ENCODE measurements around the gene KCNMB1. TPM values are rescaled to one million over a fixed set of nuclear protein-coding genes. Genes with fewer than 3 reads are reported as not detected.
"Not testable (repeated sequence)": the region's sequence is repeated elsewhere in the genome, so short reads cannot be mapped to it uniquely, and the experiment has no call there.

Gene KCNMB1
- total RNA-seq, 2 donors from 2014 or later, result 0.42 to 0.44 TPM

- DNase-seq, result no peak
- Mint-ChIP-seq H3K4me3 (no peak overlapping the region), H3K27me3 (peaks cover 50% of the 10 kb centered on the region), H3K4me1 (peaks cover 9% of the 10 kb centered on the region), H3K27ac (peak overlapping the region; percentile 14), H3K36me3 (ENCODE audit: low read depth) (peaks cover 2% of the 10 kb centered on the region)
- no peaks in the 10 kb centered on the region for H3K9me3 ChIP-seq (ENCODE audit: control insufficient read depth, low read length, poor library complexity, severe bottlenecking)
- no peak for ATAC-seq
These were observed 2.3 kb downstream of the KCNMB1 start for GRCh38 chr5:170386743-170387395.

GRCh38 chr5:170383227-170383626 lies 5.9 kb downstream of the KCNMB1 start:
- H3K36me3 Mint-ChIP-seq (ENCODE audit: low read depth), result peaks cover 2% of the 10 kb centered on the region
- H3K4me1 Mint-ChIP-seq, result peaks cover 3% of the 10 kb centered on the region
- no peaks in the 10 kb centered on the region for H3K9me3 ChIP-seq (ENCODE audit: control insufficient read depth, low read length, poor library complexity, severe bottlenecking)
- ATAC-seq, result no peak
- no peak overlapping the region for H3K4me3 Mint-ChIP-seq
- H3K27me3 Mint-ChIP-seq, result peaks cover 53% of the 10 kb centered on the region
- no peak overlapping the region for H3K27ac Mint-ChIP-seq
- DNase-seq, result no peak

GRCh38 chr5:170382790-170383189 lies 6.4 kb downstream of the KCNMB1 start:
- Mint-ChIP-seq H3K27ac (no peak overlapping the region), H3K4me1 (no peaks in the 10 kb centered on the region), H3K4me3 (no peak overlapping the region), H3K36me3 (ENCODE audit: low read depth) (peaks cover 2% of the 10 kb centered on the region), H3K27me3 (peaks cover 53% of the 10 kb centered on the region)
- DNase-seq, result no peak
- ATAC-seq, result no peak
- H3K9me3 ChIP-seq (ENCODE audit: control insufficient read depth, low read length, poor library complexity, severe bottlenecking), result no peaks in the 10 kb centered on the region

GRCh38 chr5:170380361-170380951 lies 8.7 kb downstream of the KCNMB1 start:
- DNase-seq (no peak), ATAC-seq (no peak)
- H3K9me3 ChIP-seq (ENCODE audit: control insufficient read depth, low read length, poor library complexity, severe bottlenecking), result no peaks in the 10 kb centered on the region
- Mint-ChIP-seq H3K27ac (no peak overlapping the region), H3K36me3 (ENCODE audit: low read depth) (peaks cover 2% of the 10 kb centered on the region), H3K4me3 (no peak overlapping the region), H3K4me1 (no peaks in the 10 kb centered on the region), H3K27me3 (peaks cover 31% of the 10 kb centered on the region)

- ATAC-seq (no peak), DNase-seq (no peak)
- H3K4me1 Mint-ChIP-seq, result no peaks in the 10 kb centered on the region
- no peak overlapping the region for H3K4me3 Mint-ChIP-seq
- peaks cover 2% of the 10 kb centered on the region for H3K36me3 Mint-ChIP-seq (ENCODE audit: low read depth)
- H3K9me3 ChIP-seq (ENCODE audit: control insufficient read depth, low read length, poor library complexity, severe bottlenecking), result no peaks in the 10 kb centered on the region
- H3K27ac Mint-ChIP-seq, result no peak overlapping the region
- peaks cover 25% of the 10 kb centered on the region for H3K27me3 Mint-ChIP-seq
These were observed 10.4 kb downstream of the KCNMB1 start for GRCh38 chr5:170378740-170379139.

- Mint-ChIP-seq H3K27ac (no peak overlapping the region), H3K4me1 (no peaks in the 10 kb centered on the region), H3K4me3 (no peak overlapping the region), H3K36me3 (ENCODE audit: low read depth) (no peaks in the 10 kb centered on the region), H3K27me3 (peaks cover 31% of the 10 kb centered on the region)
- no peaks in the 10 kb centered on the region for H3K9me3 ChIP-seq (ENCODE audit: control insufficient read depth, low read length, poor library complexity, severe bottlenecking)
- DNase-seq, result no peak
- no peak for ATAC-seq
These were observed 12.1 kb downstream of the KCNMB1 start for GRCh38 chr5:170377027-170377426.

GRCh38 chr5:170376526-170376925 lies 12.6 kb downstream of the KCNMB1 start:
- not testable (repeated sequence) for DNase-seq; H3K4me3 Mint-ChIP-seq; ATAC-seq; H3K9me3 ChIP-seq (ENCODE audit: control insufficient read depth, low read length, poor library complexity, severe bottlenecking); H3K27ac Mint-ChIP-seq; H3K36me3 Mint-ChIP-seq (ENCODE audit: low read depth); H3K4me1 Mint-ChIP-seq
- peaks cover 31% of the 10 kb centered on the region for H3K27me3 Mint-ChIP-seq

GRCh38 chr5:170375283-170375682 lies 13.9 kb downstream of the KCNMB1 start:
- no peak for ATAC-seq
- no peaks in the 10 kb centered on the region for H3K36me3 Mint-ChIP-seq (ENCODE audit: low read depth)
- no peak overlapping the region for H3K4me3 Mint-ChIP-seq
- no peaks in the 10 kb centered on the region for H3K9me3 ChIP-seq (ENCODE audit: control insufficient read depth, low read length, poor library complexity, severe bottlenecking)
- peaks cover 31% of the 10 kb centered on the region for H3K27me3 Mint-ChIP-seq
- DNase-seq, result no peak
- no peak overlapping the region for H3K27ac Mint-ChIP-seq
- no peaks in the 10 kb centered on the region for H3K4me1 Mint-ChIP-seq

GRCh38 chr5:170372971-170373370 lies 16.2 kb downstream of the KCNMB1 start:
- no peaks in the 10 kb centered on the region for H3K9me3 ChIP-seq (ENCODE audit: control insufficient read depth, low read length, poor library complexity, severe bottlenecking)
- no peaks in the 10 kb centered on the region for H3K36me3 Mint-ChIP-seq (ENCODE audit: low read depth)
- no peak overlapping the region for H3K27ac Mint-ChIP-seq
- H3K4me1 Mint-ChIP-seq, result no peaks in the 10 kb centered on the region
- no peak overlapping the region for H3K4me3 Mint-ChIP-seq
- DNase-seq (no peak), ATAC-seq (no peak)
- H3K27me3 Mint-ChIP-seq, result peaks cover 17% of the 10 kb centered on the region

GRCh38 chr5:170368586-170368985 lies 20.6 kb downstream of the KCNMB1 start:
- ATAC-seq, result no peak
- no peak overlapping the region for H3K4me3 Mint-ChIP-seq
- H3K36me3 Mint-ChIP-seq (ENCODE audit: low read depth), result peaks cover 5% of the 10 kb centered on the region
- no peak overlapping the region for H3K27ac Mint-ChIP-seq
- peaks cover 3% of the 10 kb centered on the region for H3K4me1 Mint-ChIP-seq
- no peak for DNase-seq
- H3K9me3 ChIP-seq (ENCODE audit: control insufficient read depth, low read length, poor library complexity, severe bottlenecking), result no peaks in the 10 kb centered on the region
- peaks cover 20% of the 10 kb centered on the region for H3K27me3 Mint-ChIP-seq

- ATAC-seq (no peak), DNase-seq (no peak)
- H3K9me3 ChIP-seq (ENCODE audit: control insufficient read depth, low read length, poor library complexity, severe bottlenecking), result no peaks in the 10 kb centered on the region
- H3K4me1 Mint-ChIP-seq, result peaks cover 7% of the 10 kb centered on the region
- peaks cover 5% of the 10 kb centered on the region for H3K27me3 Mint-ChIP-seq
- peaks cover 5% of the 10 kb centered on the region for H3K36me3 Mint-ChIP-seq (ENCODE audit: low read depth)
- no peak overlapping the region for H3K4me3 Mint-ChIP-seq
- H3K27ac Mint-ChIP-seq, result no peak overlapping the region
These were observed 22.9 kb downstream of the KCNMB1 start for GRCh38 chr5:170366276-170366675.

GRCh38 chr5:170365831-170366230 lies 23.3 kb downstream of the KCNMB1 start:
- Mint-ChIP-seq H3K27ac (no peak overlapping the region), H3K4me3 (no peak overlapping the region), H3K27me3 (peaks cover 5% of the 10 kb centered on the region), H3K4me1 (peaks cover 7% of the 10 kb centered on the region), H3K36me3 (ENCODE audit: low read depth) (peaks cover 5% of the 10 kb centered on the region)
- no peak for DNase-seq
- ATAC-seq, result no peak
- H3K9me3 ChIP-seq (ENCODE audit: control insufficient read depth, low read length, poor library complexity, severe bottlenecking), result no peaks in the 10 kb centered on the region

- Mint-ChIP-seq H3K4me1 (peaks cover 7% of the 10 kb centered on the region), H3K36me3 (ENCODE audit: low read depth) (peaks cover 5% of the 10 kb centered on the region), H3K27me3 (peaks cover 5% of the 10 kb centered on the region), H3K4me3 (no peak overlapping the region), H3K27ac (no peak overlapping the region)
- ATAC-seq, result no peak
- no peak for DNase-seq
- no peaks in the 10 kb centered on the region for H3K9me3 ChIP-seq (ENCODE audit: control insufficient read depth, low read length, poor library complexity, severe bottlenecking)
These were observed 24.2 kb downstream of the KCNMB1 start for GRCh38 chr5:170365011-170365410.

- no peak for DNase-seq
- Mint-ChIP-seq H3K27ac (no peak overlapping the region), H3K4me3 (no peak overlapping the region), H3K4me1 (peaks cover 7% of the 10 kb centered on the region), H3K36me3 (ENCODE audit: low read depth) (peaks cover 5% of the 10 kb centered on the region), H3K27me3 (peaks cover 5% of the 10 kb centered on the region)
- H3K9me3 ChIP-seq (ENCODE audit: control insufficient read depth, low read length, poor library complexity, severe bottlenecking), result no peaks in the 10 kb centered on the region
- no peak for ATAC-seq
These were observed 25.5 kb downstream of the KCNMB1 start for GRCh38 chr5:170363671-170364070.

Measured in T-helper 17 cell (primary cell).